Activated naive CD4-positive, alpha-beta T cell treated with anti-CD3 and anti-CD28 coated beads for 36 hours (primary cell): ENCODE results near the gene PPP1R16B. TPM values are rescaled to one million over a fixed set of nuclear protein-coding genes. Genes with fewer than 3 reads are reported as not detected.

Experiments used
- CTCF ChIA-PET: fragments of 350-600 bp; sonication (Branson Sonifier 250); formaldehyde crosslinking; loops from one replicate; lab custom pipeline; 2021; ENCODE audit warnings: antibody characterized with exemption; lab: Charles Lee
- DNase-seq: peaks from one replicate; pipeline ENCODE4 v3.0.0-alpha.2; 2020
- H3K27ac Mint-ChIP-seq: one replicate; pipeline ENCODE4 v1.8.0; 2021; ENCODE audit warnings: mild to moderate bottlenecking, mixed read lengths
- H3K27me3 Mint-ChIP-seq: one replicate; pipeline ENCODE4 v1.8.0; 2021; ENCODE audit warnings: low read depth, mixed read lengths
- H3K36me3 Mint-ChIP-seq: one replicate; pipeline ENCODE4 v1.8.0; 2021; ENCODE audit warnings: low read depth, mixed read lengths
- H3K4me1 Mint-ChIP-seq: one replicate; pipeline ENCODE4 v1.8.0; 2021; ENCODE audit warnings: low read depth, mixed read lengths
- H3K4me3 Mint-ChIP-seq: one replicate; pipeline ENCODE4 v1.8.0; 2021; ENCODE audit warnings: mild to moderate bottlenecking, moderate library complexity, mixed read lengths
- H3K9me3 Mint-ChIP-seq: one replicate; pipeline ENCODE4 v1.8.0; 2021; ENCODE audit warnings: mixed read lengths
- intact Hi-C: fragments of 100-400 bp; cut with micrococcal nuclease; formaldehyde crosslinking; loops from one replicate; pipeline ENCODE4 v1.15.1; 2023
- total RNA-seq, 2 experiments: library from RNA; stranded (reverse); gene quantifications; one replicate each; pipeline ENCODE4 v1.2.3, GENCODE V29; 2021

PPP1R16B gene
- total RNA-seq, 2 experiments from 2014 or later, result 38.1 to 40.0 TPM

DNA sequence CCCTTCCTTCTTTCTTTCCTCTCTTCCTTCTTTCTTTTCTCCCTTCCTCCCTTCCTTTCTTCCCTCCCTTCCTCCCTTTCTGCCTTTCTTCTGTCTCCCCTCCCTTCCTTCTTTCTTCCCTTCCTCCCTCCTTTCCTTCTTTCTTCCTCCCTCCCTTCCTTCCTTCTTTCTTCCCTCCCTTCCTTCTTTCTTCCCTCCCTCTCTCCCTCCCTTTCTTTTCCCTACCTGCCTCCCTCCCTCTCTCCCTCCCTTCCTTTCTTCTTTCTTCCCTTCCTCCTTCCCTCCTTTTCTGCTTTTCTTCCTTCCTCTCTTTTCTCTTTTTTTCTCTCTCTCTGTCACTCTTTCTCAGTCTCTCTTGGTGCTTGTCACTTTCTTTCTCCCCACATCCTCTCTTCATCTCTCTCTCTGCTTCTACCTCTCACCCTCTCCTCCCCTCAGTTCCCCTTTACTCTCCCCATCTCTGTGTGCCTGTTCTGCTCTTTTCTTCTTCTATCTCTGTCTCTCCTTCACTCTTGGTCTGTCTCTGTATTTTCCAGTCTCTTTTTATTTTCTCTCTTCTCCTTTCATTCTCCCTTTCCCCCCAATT lies 90.6 kb downstream of the PPP1R16B start:
- H3K36me3 Mint-ChIP-seq, result peaks cover 12% of the 10 kb centered on the region
- intact Hi-C loops, result no loop called here

DNA sequence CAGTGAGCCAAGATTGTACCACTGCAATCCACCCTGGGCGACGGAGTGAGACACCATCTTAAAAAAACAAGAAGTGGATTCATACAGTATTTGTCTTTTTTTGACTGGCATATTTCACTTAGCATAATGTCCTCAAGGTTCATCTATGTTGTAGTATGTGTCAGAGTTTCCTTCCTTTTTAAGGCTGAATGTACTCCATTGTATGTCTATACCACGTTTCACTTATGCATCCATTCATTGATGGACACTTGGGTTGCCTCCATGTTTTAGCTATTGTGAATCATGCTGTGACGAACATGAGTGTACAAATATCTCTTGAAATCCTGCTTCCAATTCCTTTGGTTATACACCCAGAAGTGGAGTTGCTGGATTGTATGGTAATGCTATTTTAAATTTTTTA lies 91.8 kb downstream of the PPP1R16B start:
- intact Hi-C loops, result no loop called here
- H3K4me3 Mint-ChIP-seq, result no peak overlapping the region
- peaks cover 22% of the 10 kb centered on the region for H3K4me1 Mint-ChIP-seq
- DNase-seq, result no peak
- H3K36me3 Mint-ChIP-seq, result peaks cover 17% of the 10 kb centered on the region
- CTCF ChIA-PET, result no interaction called here
- no peak overlapping the region for H3K27ac Mint-ChIP-seq
- H3K27me3 Mint-ChIP-seq, result no peaks in the 10 kb centered on the region
- H3K9me3 Mint-ChIP-seq, result no peaks in the 10 kb centered on the region

More for the DNA sequence above, 90.6 kb downstream of the PPP1R16B start:
- DNase-seq, result no peak
- H3K4me1 Mint-ChIP-seq, result peaks cover 24% of the 10 kb centered on the region
- no peak overlapping the region for H3K27ac Mint-ChIP-seq
- CTCF ChIA-PET, result interaction anchor here (0.6 to 5.8 kb wide), 4 partner anchors 38 to 177 kb away, joined by 3 to 59 read pairs (median 7); partner anchors contain the start of gene ACTR5
- no peak overlapping the region for H3K4me3 Mint-ChIP-seq
- no peaks in the 10 kb centered on the region for H3K9me3 Mint-ChIP-seq
- no peaks in the 10 kb centered on the region for H3K27me3 Mint-ChIP-seq

DNA sequence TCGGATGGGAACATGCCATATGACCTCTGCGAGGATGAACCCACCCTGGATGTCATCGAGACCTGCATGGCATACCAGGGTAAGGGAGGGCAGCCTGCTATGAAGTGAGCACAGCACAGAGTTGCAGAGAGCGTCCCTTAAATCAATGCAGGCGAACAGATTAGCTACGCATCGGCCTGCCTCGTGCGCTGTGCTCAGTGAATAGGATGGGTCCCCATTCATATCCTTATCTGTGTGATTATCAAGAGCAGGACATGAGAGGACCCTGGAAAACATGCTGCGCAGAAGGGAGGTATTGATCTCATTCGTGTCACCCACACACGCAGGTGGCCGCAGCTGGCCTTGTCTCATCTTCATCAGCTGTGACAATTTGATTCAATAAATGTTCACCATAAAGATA lies 95.1 kb downstream of the PPP1R16B start:
- Mint-ChIP-seq H3K9me3 (no peaks in the 10 kb centered on the region), H3K27ac (no peak overlapping the region), H3K27me3 (no peaks in the 10 kb centered on the region), H3K4me3 (no peak overlapping the region), H3K36me3 (peaks cover 38% of the 10 kb centered on the region), H3K4me1 (no peaks in the 10 kb centered on the region)
- no peak for DNase-seq
- CTCF ChIA-PET, result no interaction called here
- intact Hi-C loops, result no loop called here

DNA sequence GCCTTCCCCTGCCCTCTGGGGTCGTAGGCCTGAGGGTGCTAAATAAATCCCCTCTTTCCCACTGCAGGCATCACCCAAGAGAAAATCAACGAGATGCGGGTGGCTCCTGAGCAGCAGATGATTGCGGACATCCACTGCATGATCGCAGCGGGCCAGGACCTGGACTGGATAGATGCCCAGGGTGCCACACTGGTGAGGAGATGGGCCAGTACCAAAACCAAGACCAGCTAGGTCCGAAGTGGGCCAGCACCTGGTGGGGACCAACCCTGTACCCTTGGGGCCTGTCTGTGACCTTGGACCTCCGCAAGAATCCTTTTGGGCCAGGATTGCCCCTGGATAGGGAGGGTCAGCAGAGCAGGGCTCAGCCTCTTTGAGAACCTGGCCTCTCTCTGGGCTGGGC lies 97.1 kb downstream of the PPP1R16B start:
- CTCF ChIA-PET, result interaction anchor here (1.2 kb wide), 1 partner anchor 145 kb away, joined by 3 read pairs; no protein-coding TSS in a partner anchor
- Mint-ChIP-seq H3K9me3 (no peaks in the 10 kb centered on the region), H3K27me3 (no peaks in the 10 kb centered on the region), H3K27ac (no peak overlapping the region), H3K36me3 (peaks cover 39% of the 10 kb centered on the region), H3K4me1 (no peaks in the 10 kb centered on the region), H3K4me3 (no peak overlapping the region)
- DNase-seq, result no peak
- intact Hi-C loops, result no loop called here

DNA sequence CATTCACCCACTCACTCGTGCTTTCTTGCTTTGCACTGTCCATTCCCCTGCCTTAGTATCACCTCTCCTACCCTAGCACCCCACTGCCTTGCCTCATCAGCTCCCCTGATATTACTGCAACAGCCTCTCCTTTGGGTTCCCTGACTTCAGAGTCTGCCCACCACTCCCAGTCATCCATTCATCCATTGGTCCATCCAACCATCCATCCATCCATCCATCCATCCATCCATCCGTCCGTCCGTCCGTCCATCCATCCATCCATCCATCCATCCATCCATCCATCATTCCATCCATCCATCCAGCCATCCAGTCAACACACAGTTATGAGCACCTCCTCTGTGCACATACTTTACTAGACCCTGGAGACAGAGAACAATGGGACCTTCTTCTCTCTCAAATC lies 97.8 kb downstream of the PPP1R16B start:
- H3K36me3 Mint-ChIP-seq, result peaks cover 38% of the 10 kb centered on the region
- intact Hi-C loops, result no loop called here
- H3K4me1 Mint-ChIP-seq, result no peaks in the 10 kb centered on the region
- DNase-seq, result no peak
- no peak overlapping the region for H3K27ac Mint-ChIP-seq
- no peak overlapping the region for H3K4me3 Mint-ChIP-seq
- H3K27me3 Mint-ChIP-seq, result no peaks in the 10 kb centered on the region
- CTCF ChIA-PET, result interaction anchor here (1.2 kb wide), 1 partner anchor 145 kb away, joined by 3 read pairs; no protein-coding TSS in a partner anchor
- no peaks in the 10 kb centered on the region for H3K9me3 Mint-ChIP-seq

DNA sequence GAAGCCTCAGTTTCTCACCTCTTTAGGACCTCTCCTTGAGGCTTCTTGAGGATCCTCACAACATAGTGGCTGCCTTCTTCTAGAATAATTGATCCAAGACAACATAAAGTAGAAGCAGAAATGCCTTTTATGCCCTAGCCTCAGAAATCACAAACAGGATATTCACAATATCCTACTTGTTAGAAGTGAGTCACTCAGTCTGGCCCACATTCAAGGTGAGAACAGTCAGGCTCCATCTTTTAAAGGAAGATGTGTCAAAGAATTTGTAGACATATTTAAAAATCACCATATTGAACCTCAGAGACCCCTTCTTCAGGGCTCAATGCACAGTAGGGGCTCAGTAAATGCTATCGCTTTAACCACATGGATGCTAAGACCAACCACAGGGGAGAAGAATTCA lies 99.9 kb downstream of the PPP1R16B start:
- Mint-ChIP-seq H3K4me3 (no peak overlapping the region), H3K9me3 (no peaks in the 10 kb centered on the region), H3K36me3 (peaks cover 41% of the 10 kb centered on the region), H3K27me3 (no peaks in the 10 kb centered on the region), H3K27ac (no peak overlapping the region), H3K4me1 (no peaks in the 10 kb centered on the region)
- CTCF ChIA-PET, result interaction anchor here (0.5 to 1.1 kb wide), 2 partner anchors 12 to 144 kb away, joined by 3 read pairs; no protein-coding TSS in a partner anchor
- no peak for DNase-seq
- intact Hi-C loops, result no loop called here

DNA sequence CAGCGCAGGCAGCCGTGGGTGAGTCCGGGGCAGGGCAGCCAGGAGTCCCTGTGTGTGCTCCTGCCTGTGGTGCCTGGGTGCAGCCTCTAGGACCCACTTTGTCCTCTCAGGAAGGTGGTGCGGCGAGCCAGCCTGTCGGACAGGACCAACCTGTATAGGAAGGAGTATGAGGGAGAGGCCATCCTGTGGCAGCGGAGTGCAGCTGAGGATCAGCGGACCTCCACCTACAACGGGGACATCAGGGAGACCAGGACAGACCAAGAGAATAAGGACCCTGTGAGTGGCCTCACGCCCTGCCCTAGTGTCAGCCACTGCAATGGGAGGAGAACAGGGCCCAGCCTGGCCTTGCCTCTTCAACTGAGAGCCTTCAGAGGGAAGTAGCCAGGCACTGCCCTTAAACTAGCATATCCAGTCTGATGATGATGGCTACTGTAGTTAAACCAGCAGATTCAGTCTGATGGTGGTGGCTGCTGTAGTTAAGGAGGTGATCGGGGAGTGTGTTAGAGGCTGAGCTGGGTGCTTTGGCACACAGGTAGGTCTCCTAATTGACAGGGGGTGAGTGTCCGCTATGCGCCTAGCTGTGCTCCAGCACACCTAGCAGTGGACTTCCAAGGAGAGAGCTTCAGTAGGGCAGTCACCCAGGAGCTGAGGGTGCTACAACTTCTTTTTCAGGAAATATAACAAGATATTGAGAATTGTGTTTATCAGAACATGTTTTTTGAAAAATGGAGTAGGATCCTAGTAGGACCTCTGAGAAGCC lies 102.6 kb downstream of the PPP1R16B start:
- DNase-seq, result no peak
- intact Hi-C loops, result no loop called here
- Mint-ChIP-seq H3K4me1 (no peaks in the 10 kb centered on the region), H3K4me3 (no peak overlapping the region), H3K27me3 (no peaks in the 10 kb centered on the region), H3K36me3 (peaks cover 31% of the 10 kb centered on the region), H3K27ac (no peak overlapping the region), H3K9me3 (no peaks in the 10 kb centered on the region)
- CTCF ChIA-PET, result no interaction called here

DNA sequence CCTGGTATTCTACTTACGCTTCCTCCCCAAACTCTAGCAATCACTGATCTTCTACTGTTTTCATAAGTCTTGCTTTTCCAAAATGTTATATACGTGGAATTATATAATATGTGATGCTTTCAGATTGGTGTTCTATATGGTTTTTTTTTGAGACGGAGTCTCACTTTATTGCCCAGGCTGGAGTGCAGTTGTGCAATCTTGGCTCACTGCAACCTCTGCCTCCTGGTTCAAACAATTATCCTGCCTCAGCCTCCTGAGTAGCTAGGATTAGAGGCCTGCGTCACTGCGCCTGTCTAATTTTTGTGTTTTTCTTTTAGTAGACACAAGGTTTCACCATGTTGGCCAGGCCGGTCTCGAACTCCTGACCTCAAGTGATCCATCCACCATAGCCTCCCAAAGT lies 109.9 kb downstream of the PPP1R16B start:
- no peaks in the 10 kb centered on the region for H3K27me3 Mint-ChIP-seq
- H3K36me3 Mint-ChIP-seq, result peaks cover 8% of the 10 kb centered on the region
- H3K4me1 Mint-ChIP-seq, result no peaks in the 10 kb centered on the region

DNA sequence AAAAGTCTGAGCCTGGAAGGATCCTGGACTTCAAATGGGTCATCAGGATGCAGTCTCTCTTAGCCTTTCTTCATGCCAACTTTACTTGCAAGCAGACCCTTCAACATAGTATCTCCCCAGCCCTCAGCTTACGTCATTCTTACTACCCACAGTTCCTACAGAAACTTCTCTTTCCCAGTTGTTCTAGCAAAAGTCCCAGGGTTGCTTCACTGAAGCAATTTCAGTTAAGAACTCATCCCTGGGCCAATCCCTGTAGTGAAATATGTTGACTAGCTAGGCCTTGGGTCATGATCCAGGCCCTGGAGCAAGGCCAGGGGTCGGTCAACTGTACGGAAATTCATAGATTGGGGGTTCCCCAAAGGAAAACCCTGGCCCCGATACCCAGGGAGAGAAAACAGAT lies 112.2 kb downstream of the PPP1R16B start:
- no peak overlapping the region for H3K4me3 Mint-ChIP-seq
- CTCF ChIA-PET, result no interaction called here

More for the DNA sequence above, 109.9 kb downstream of the PPP1R16B start:
- DNase-seq, result no peak
- Mint-ChIP-seq H3K27ac (no peak overlapping the region), H3K4me3 (no peak overlapping the region), H3K9me3 (no peaks in the 10 kb centered on the region)
- CTCF ChIA-PET, result no interaction called here
- intact Hi-C loops, result no loop called here

DNA sequence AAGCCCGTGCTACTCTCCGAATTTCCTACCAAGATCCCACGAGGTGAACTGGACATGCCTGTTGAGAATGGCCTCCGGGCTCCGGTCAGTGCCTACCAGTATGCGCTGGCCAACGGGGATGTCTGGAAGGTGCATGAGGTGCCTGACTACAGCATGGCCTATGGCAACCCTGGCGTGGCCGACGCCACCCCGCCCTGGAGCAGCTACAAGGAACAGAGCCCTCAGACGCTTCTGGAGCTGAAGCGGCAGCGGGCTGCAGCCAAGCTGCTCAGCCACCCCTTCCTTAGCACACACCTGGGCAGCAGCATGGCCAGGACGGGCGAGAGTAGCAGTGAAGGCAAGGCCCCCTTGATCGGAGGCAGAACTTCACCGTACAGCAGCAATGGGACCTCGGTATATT lies 112.7 kb downstream of the PPP1R16B start:
- Mint-ChIP-seq H3K9me3 (no peaks in the 10 kb centered on the region), H3K4me1 (no peaks in the 10 kb centered on the region), H3K27ac (no peak overlapping the region), H3K4me3 (no peak overlapping the region), H3K27me3 (no peaks in the 10 kb centered on the region), H3K36me3 (peaks cover 8% of the 10 kb centered on the region)
- DNase-seq, result no peak
- intact Hi-C loops, result no loop called here
- CTCF ChIA-PET, result no interaction called here

More for the DNA sequence above, 112.2 kb downstream of the PPP1R16B start:
- Mint-ChIP-seq H3K9me3 (no peaks in the 10 kb centered on the region), H3K27ac (peak overlapping the region; percentile 24), H3K27me3 (no peaks in the 10 kb centered on the region), H3K36me3 (peaks cover 8% of the 10 kb centered on the region), H3K4me1 (no peaks in the 10 kb centered on the region)
- intact Hi-C loops, result no loop called here
- no peak for DNase-seq

DNA sequence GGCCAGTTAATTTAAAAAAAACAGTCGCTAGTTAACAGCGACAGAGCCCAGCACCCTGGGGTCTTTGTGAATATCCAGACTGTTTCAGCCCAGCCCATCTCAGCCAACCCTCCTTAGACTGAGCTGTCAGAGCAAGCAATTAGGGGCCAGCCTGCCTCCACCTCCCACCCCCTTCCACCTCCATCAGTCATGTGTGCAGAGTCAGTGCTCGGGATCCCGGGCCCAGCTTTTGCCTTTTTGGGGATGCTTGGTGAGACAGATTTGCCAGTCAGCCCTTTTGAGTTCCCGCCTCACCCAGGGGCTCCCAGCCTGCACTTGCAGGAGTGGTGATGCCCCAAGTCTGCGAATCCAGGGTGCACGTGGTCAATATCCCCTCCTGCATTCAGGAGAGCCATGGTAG lies 114.2 kb downstream of the PPP1R16B start:
- DNase-seq, result no peak
- Mint-ChIP-seq H3K36me3 (peaks cover 5% of the 10 kb centered on the region), H3K4me3 (no peak overlapping the region), H3K4me1 (no peaks in the 10 kb centered on the region), H3K27ac (no peak overlapping the region), H3K9me3 (no peaks in the 10 kb centered on the region), H3K27me3 (no peaks in the 10 kb centered on the region)
- CTCF ChIA-PET, result interaction anchor here (13.0 kb wide), 1 partner anchor 128 kb away, joined by 100 read pairs; no protein-coding TSS in a partner anchor
- intact Hi-C loops, result no loop called here

DNA sequence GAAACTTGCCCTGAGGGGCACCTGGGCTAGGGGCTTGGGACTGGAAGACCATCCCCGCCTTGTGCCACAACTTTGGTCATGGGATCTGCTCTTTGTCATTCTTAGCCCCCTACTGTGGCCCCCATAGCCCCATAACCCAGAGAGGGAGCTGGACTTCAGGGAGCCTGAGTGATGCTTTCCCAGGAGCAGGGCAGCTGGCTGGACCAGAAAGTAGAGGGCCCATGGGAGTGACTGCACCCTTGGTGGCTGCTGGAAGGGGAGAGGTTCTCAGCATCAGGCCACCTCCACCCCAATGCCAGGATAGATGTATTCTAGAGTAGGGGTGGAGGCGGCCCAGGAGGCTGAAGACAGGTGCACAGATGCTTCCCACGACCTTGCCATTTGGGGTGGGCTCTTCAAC lies 114.9 kb downstream of the PPP1R16B start:
- no peaks in the 10 kb centered on the region for H3K27me3 Mint-ChIP-seq
- CTCF ChIA-PET, result interaction anchor here (13.0 kb wide), 1 partner anchor 128 kb away, joined by 100 read pairs; no protein-coding TSS in a partner anchor

More for the DNA sequence above, 114.9 kb downstream of the PPP1R16B start:
- no peak overlapping the region for H3K27ac Mint-ChIP-seq
- H3K36me3 Mint-ChIP-seq, result peaks cover 5% of the 10 kb centered on the region
- intact Hi-C loops, result no loop called here
- no peak for DNase-seq
- H3K9me3 Mint-ChIP-seq, result no peaks in the 10 kb centered on the region
- no peak overlapping the region for H3K4me3 Mint-ChIP-seq
- H3K4me1 Mint-ChIP-seq, result no peaks in the 10 kb centered on the region
